A549 (cell line): ENCODE data around the gene C11orf68. TPM values are rescaled to one million over a fixed set of nuclear protein-coding genes. Genes with fewer than 3 reads are reported as not detected.
"Not testable (repeated sequence)": the region's sequence is repeated elsewhere in the genome, so short reads cannot be mapped to it uniquely, and the experiment has no call there.

ENCODE experiments used
- ATAC-seq, 2 experiments: fragments of 200-7000 bp in 1 of 2; fragments of >200 bp in 1 of 2; cut with Nextera tagmentation in 1 of 2; cut with Tn5 transposase in 1 of 2; 3 replicates each; pipeline versions ENCODE4 v1.8.0 to v1.9.1; 2018 to 2020; ENCODE audit warnings: mild to moderate bottlenecking in 1 of 2, moderate library complexity in 1 of 2
- CTCF ChIA-PET: fragments of 300-600 bp; sonication (Branson Sonifier 250); formaldehyde crosslinking; extraction: SDS; loops from one replicate; lab custom pipeline; 2021; ENCODE audit warnings: antibody characterized with exemption, inconsistent platforms; lab: Yijun Ruan, JAX
- POLR2A ChIA-PET: fragments of 350-600 bp; formaldehyde crosslinking; extraction: SDS; loops from one replicate; lab custom pipeline; 2021; ENCODE audit warnings: antibody characterized with exemption, inconsistent platforms; lab: Yijun Ruan, JAX
- DNase-seq, 2 experiments: peaks; one replicate each; pipeline versions ENCODE4 v3.0.0 to v3.0.0-alpha.2; 2011 to 2016; ENCODE audit warnings: low read depth in 1 of 2, low spot score in 1 of 2
- FAIRE-seq: peaks from 2 replicates; lab custom pipeline; 2011; peaks lifted over from hg19 to GRCh38; lab: Jason Lieb, UNC
- H3K27ac ChIP-seq, 2 experiments: fragments of >200 bp; sonication (Bioruptor Twin); formaldehyde crosslinking; 3 replicates each; pipeline ENCODE4 v1.5.1; 2016 to 2017
- H3K4me1 ChIP-seq: fragments of >200 bp; sonication (Bioruptor Twin); formaldehyde crosslinking; 3 replicates; pipeline ENCODE4 v1.6.1; 2016
- H3K4me2 ChIP-seq: fragments of >200 bp; sonication (Bioruptor Twin); formaldehyde crosslinking; 3 replicates; pipeline ENCODE4 v1.6.1; 2016
- H3K4me3 ChIP-seq: fragments of >200 bp; sonication (Bioruptor Twin); formaldehyde crosslinking; 3 replicates; pipeline ENCODE4 v1.5.1; 2016
- H3K9me3 ChIP-seq: fragments of >200 bp; sonication (Bioruptor Twin); formaldehyde crosslinking; 3 replicates; pipeline ENCODE4 v1.6.1; 2016
- EHF ChIP-seq: fragments of 250-450 bp; sonication (Bioruptor Pico); IDR thresholded peaks from 2 replicates; pipeline ENCODE4 v1.5.0; 2020; ENCODE audit warnings: mild to moderate bottlenecking
- EHMT2 ChIP-seq: fragments of 200-600 bp; sonication (generic); IDR thresholded peaks from 2 replicates; pipeline ENCODE4 v1.6.1; 2016; ENCODE audit warnings: antibody characterized with exemption, low read depth, mild to moderate bottlenecking, moderate library complexity
- EP300 ChIP-seq, 2 experiments: fragments of >200 bp; sonication (Bioruptor Twin); formaldehyde crosslinking; IDR thresholded peaks; 2 replicates in 1 of 2; 3 replicates in 1 of 2; pipeline ENCODE4 v1.6.1; 2016 to 2017
- ESRRA ChIP-seq: fragments of 150-350 bp; IDR thresholded peaks from 2 replicates; pipeline ENCODE4 v1.6.1; 2014; ENCODE audit warnings: mild to moderate bottlenecking, low read length, borderline replicate concordance
- FOSB ChIP-seq: fragments of 250-450 bp; sonication (Bioruptor Pico); IDR thresholded peaks from 2 replicates; pipeline ENCODE4 v1.5.0; 2020; ENCODE audit warnings: mild to moderate bottlenecking, moderate library complexity
- HDAC2 ChIP-seq: fragments of 200-600 bp; sonication (generic); IDR thresholded peaks from 2 replicates; pipeline ENCODE4 v1.6.1; 2016
- HOXA7 ChIP-seq: fragments of 250-450 bp; sonication (Bioruptor Pico); IDR thresholded peaks from 2 replicates; pipeline ENCODE4 v1.5.0; 2020; ENCODE audit warnings: mild to moderate bottlenecking, moderate library complexity
- JUNB ChIP-seq: fragments of >200 bp; sonication (Bioruptor Twin); formaldehyde crosslinking; IDR thresholded peaks from 2 replicates; pipeline ENCODE4 v1.6.1; 2016
- MAFK ChIP-seq: fragments of 450-650 bp; IDR thresholded peaks from 2 replicates; pipeline ENCODE4 v1.6.1; 2014; ENCODE audit not compliant: partially characterized antibody
- NPAS2 ChIP-seq: fragments of 250-450 bp; sonication (Bioruptor Pico); IDR thresholded peaks from 2 replicates; pipeline ENCODE4 v1.8.0; 2022; ENCODE audit warnings: mild to moderate bottlenecking, moderate library complexity, borderline replicate concordance
- PHF8 ChIP-seq: fragments of 200-600 bp; sonication (generic); IDR thresholded peaks from 2 replicates; pipeline ENCODE4 v1.6.1; 2016; ENCODE audit warnings: low read depth, mild to moderate bottlenecking, antibody characterized with exemption, moderate library complexity, borderline replicate concordance
- POLR2A ChIP-seq: IDR thresholded peaks from 2 replicates; pipeline ENCODE4 v1.6.1; 2012; ENCODE audit warnings: mild to moderate bottlenecking, low read length
- RARB ChIP-seq: fragments of 250-450 bp; sonication (Bioruptor Pico); IDR thresholded peaks from 2 replicates; pipeline ENCODE4 v1.8.0; 2021; ENCODE audit warnings: mild to moderate bottlenecking, moderate library complexity
- RCOR1 ChIP-seq: fragments of 150-350 bp; IDR thresholded peaks from 2 replicates; pipeline ENCODE4 v1.6.1; 2014; ENCODE audit warnings: antibody characterized with exemption, low read length, low read depth
- RFX5 ChIP-seq: fragments of 450-650 bp; IDR thresholded peaks from 2 replicates; pipeline ENCODE4 v1.7.1; 2014; ENCODE audit warnings: antibody characterized with exemption, mild to moderate bottlenecking, moderate library complexity
- RNF2 ChIP-seq: fragments of 200-600 bp; sonication (generic); IDR thresholded peaks from 2 replicates; pipeline ENCODE4 v1.6.1; 2016; ENCODE audit warnings: low read depth, mild to moderate bottlenecking, antibody characterized with exemption, moderate library complexity, borderline replicate concordance
- SMC3 ChIP-seq: fragments of >200 bp; sonication (Bioruptor Twin); formaldehyde crosslinking; IDR thresholded peaks from 3 replicates; pipeline ENCODE4 v1.6.1; 2018; ENCODE audit warnings: inconsistent platforms
- SREBF2 ChIP-seq: fragments of 450-650 bp; IDR thresholded peaks from 2 replicates; pipeline ENCODE4 v1.6.1; 2014; ENCODE audit warnings: mild to moderate bottlenecking, moderate library complexity
- ZC3H11A ChIP-seq: fragments of 450-650 bp; IDR thresholded peaks from 2 replicates; pipeline ENCODE4 v1.6.1; 2014; ENCODE audit warnings: antibody characterized with exemption, mild to moderate bottlenecking
- ZNF302 ChIP-seq: fragments of 250-450 bp; sonication (Bioruptor Pico); IDR thresholded peaks from 2 replicates; pipeline ENCODE4 v1.9.0; 2021; ENCODE audit warnings: inconsistent platforms, mild to moderate bottlenecking, moderate library complexity
- ZSCAN20 ChIP-seq: fragments of 250-450 bp; sonication (Bioruptor Pico); IDR thresholded peaks from 2 replicates; pipeline ENCODE4 v1.8.0; 2022; ENCODE audit warnings: mild to moderate bottlenecking, moderate library complexity
- WGBS: methylation state at CpG from one replicate; pipeline ENCODE4 v1.1.6; 2017; ENCODE audit errors: missing lambda C conversion rate; 5-methylcytosine and 5-hydroxymethylcytosine counted together
- polyA plus RNA-seq, 4 experiments: library from polyadenylated mRNA; depleted of rRNA in 3 of 4; stranded (reverse); fragments of >200 nt; fragmentation: RNase III in 1 of 4; extraction: RNeasy Plus Mini Kit Qiagen cat#74134 plus additional on column Dnase treatment in 1 of 4; gene quantifications; 2 replicates in 3 of 4; 3 replicates in 1 of 4; pipeline ENCODE4 v1.2.3, GENCODE V29; 2011 to 2017
- TF ChIP-seq, protein P1 (sequence below): IDR thresholded peaks from 2 replicates; pipeline ENCODE4 v1.6.1; 2012; ENCODE audit warnings: low read depth, borderline replicate concordance
- TF ChIP-seq, protein P2 (sequence below): fragments of >200 bp; sonication (Bioruptor Twin); formaldehyde crosslinking; IDR thresholded peaks from 2 replicates; pipeline ENCODE4 v1.6.1; 2016

Gene C11orf68
- polyA plus RNA-seq, 2 of the 4 experiments (the other 2 are of a cell fraction): 10.6 to 17.0 TPM

DNA sequence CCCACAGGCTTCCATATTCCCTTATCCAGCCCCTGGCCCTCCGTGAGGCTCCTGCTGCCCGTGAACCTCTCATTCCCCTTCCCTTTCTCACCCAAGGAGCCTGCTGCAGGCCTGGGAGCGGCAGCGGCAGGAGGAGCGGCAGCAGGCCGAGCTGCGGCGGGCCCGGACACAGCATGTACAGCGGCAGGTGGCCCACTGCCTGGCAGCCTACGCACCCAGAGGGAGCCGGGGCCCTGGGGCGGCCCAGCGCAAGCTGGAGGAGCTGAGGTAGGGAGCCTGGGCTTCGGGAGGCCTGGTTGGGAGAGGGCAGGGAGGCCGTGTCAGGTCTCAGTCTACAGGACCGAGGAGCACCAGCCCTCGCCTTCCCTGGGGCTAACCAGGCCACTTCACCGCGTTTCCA is 34.6 kb upstream of the C11orf68 start:
- TF ChIP-seq FOSB (CRISPR knock-in tag) (no peak), ESRRA (no peak), SMC3 (no peak), MAFK (no peak), PHF8 (no peak), EHMT2 (no peak), RARB (CRISPR knock-in tag) (no peak), HDAC2 (no peak), ZC3H11A (no peak)
- TF ChIP-seq, protein P1, sequence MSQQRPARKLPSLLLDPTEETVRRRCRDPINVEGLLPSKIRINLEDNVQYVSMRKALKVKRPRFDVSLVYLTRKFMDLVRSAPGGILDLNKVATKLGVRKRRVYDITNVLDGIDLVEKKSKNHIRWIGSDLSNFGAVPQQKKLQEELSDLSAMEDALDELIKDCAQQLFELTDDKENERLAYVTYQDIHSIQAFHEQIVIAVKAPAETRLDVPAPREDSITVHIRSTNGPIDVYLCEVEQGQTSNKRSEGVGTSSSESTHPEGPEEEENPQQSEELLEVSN: no peak
- POLR2A ChIA-PET: no interaction called here

DNA sequence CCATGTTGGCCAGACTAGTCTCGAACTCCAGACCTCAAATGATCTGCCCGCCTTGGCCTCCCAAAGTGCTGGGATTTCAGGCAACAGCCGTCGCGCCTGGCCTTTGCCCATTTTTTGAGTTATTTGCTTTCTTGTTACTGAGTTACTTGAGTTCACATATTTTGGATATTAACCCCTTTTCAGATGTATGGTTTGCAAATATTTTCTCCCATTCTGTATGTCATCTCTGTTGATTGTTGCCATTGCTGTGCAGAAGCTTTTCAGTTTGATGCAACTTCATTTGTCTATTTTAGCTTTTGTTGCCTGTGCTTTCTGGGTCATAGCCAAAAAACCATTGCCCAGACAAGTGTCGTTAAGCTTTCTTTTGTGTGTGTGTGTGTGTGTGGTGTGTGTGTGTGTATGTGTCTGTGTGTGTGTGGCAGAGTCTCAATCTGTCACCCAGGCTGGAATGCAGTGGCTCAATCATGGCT is 33.2 kb upstream of the C11orf68 start:
- DNase-seq (peak in 1 of 2 experiments; percentile 43), ATAC-seq (no peak; a peak in 1 of 6 replicates), FAIRE-seq (no peak)
- no peaks in the 10 kb centered on the region for H3K9me3 ChIP-seq
- peaks cover 9% of the 10 kb centered on the region for H3K4me1 ChIP-seq
- H3K4me3 ChIP-seq: no peak overlapping the region
- ChIA-PET CTCF (interaction anchor here (1.0 to 1.7 kb wide), 2 partner anchors 59 to 64 kb away, joined by 3 to 5 read pairs; partner anchors contain the start of gene FIBP), POLR2A (no interaction called here)
- WGBS: 13% methylated on average over 6 of the region's 6 CpGs
- H3K27ac ChIP-seq: no peak overlapping the region
- H3K4me2 ChIP-seq: peak overlapping the region; percentile 31
- TF ChIP-seq JUNB: no peak
- no peak for TF ChIP-seq EHF (CRISPR knock-in tag)
- TF ChIP-seq EP300 (IDR thresholded peaks at IDR 0.05): no peak
- TF ChIP-seq NPAS2: no peak
- TF ChIP-seq RCOR1: no peak
- no peak for TF ChIP-seq RNF2
- TF ChIP-seq, protein P2, sequence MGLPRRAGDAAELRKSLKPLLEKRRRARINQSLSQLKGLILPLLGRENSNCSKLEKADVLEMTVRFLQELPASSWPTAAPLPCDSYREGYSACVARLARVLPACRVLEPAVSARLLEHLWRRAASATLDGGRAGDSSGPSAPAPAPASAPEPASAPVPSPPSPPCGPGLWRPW: no peak
- TF ChIP-seq SREBF2: no peak
- no peak for TF ChIP-seq HOXA7 (CRISPR knock-in tag)
- TF ChIP-seq POLR2A: no peak
- TF ChIP-seq ZNF302 (CRISPR knock-in tag): no peak
- no peak for TF ChIP-seq ZSCAN20 (CRISPR knock-in tag)
- no peak for TF ChIP-seq RFX5
- TF ChIP-seq, protein P1: no peak

More for the DNA sequence above, 34.6 kb upstream of the C11orf68 start:
- H3K4me1 ChIP-seq: peaks cover 9% of the 10 kb centered on the region
- no peak for FAIRE-seq
- H3K4me2 ChIP-seq: no peak overlapping the region
- CTCF ChIA-PET: interaction anchor here (0.7 to 1.3 kb wide), 5 partner anchors 9 to 173 kb away, joined by 3 to 4 read pairs (median 3); no protein-coding TSS in a partner anchor
- H3K9me3 ChIP-seq: no peaks in the 10 kb centered on the region
- no peak overlapping the region for H3K27ac ChIP-seq
- 90% methylated on average over 19 of the region's 20 CpGs for WGBS
- DNase-seq: no peak
- H3K4me3 ChIP-seq: no peak overlapping the region
- ATAC-seq: peak in 1 of 2 experiments; percentile 58; a peak in 1 of 6 replicates

DNA sequence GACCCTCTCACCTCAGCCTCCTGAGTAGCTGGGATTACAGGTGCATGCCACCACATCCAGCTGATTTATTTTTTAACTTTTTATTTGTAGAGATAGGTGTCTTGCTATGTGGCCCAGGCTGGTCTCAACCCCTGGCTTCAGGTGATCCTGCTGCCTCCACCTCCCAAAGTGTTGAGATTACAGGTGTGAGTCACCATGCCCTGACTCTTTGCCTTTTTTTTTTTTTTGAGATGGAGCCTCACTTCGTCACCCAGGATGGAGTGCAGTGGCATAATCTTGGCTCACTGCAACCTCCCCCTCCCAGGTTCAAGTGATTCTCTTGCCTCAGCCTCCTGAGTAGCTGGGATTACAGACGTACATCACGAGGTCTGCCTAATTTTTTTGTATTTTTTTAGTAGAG is 32.8 kb upstream of the C11orf68 start:
- DNase-seq, FAIRE-seq, POLR2A ChIA-PET, ATAC-seq, H3K4me1 ChIP-seq, H3K4me3 ChIP-seq, H3K27ac ChIP-seq, H3K9me3 ChIP-seq: not testable (repeated sequence)
- H3K4me2 ChIP-seq: peak overlapping the region; percentile 31
- CTCF ChIA-PET: interaction anchor here (0.7 to 1.7 kb wide), 4 partner anchors 59 to 207 kb away, joined by 3 to 5 read pairs (median 3); partner anchors contain the start of genes CCDC85B and FIBP
- WGBS: 15% methylated on average over 3 of the region's 3 CpGs
